GM23248 (cell line): ENCODE results near the gene ARHGEF38. TPM values are rescaled to one million over a fixed set of nuclear protein-coding genes. Genes with fewer than 3 reads are reported as not detected.

Experiments used
- DNase-seq: peaks from one replicate; pipeline ENCODE4 v3.0.0-alpha.2; 2015
- H2AFZ ChIP-seq: fragments of 200-600 bp; sonication (generic); 2 replicates; pipeline ENCODE4 v1.6.1; 2016; ENCODE audit warnings: antibody characterized with exemption
- H3F3A ChIP-seq: fragments of 200-600 bp; sonication (generic); 2 replicates; pipeline ENCODE4 v1.6.1; 2016; ENCODE audit warnings: mild to moderate bottlenecking, antibody characterized with exemption, mixed run types; ENCODE audit not compliant: insufficient read depth
- H3K27ac ChIP-seq: fragments of 200-600 bp; sonication (generic); 2 replicates; pipeline ENCODE4 v1.5.1; 2016; ENCODE audit warnings: mild to moderate bottlenecking
- H3K27me3 ChIP-seq: fragments of 200-600 bp; sonication (generic); replicated peaks from 2 replicates; pipeline ENCODE4 v1.6.1; 2016; ENCODE audit warnings: mild to moderate bottlenecking; ENCODE audit not compliant: insufficient read depth
- H3K36me3 ChIP-seq: fragments of 200-600 bp; sonication (generic); 2 replicates; pipeline ENCODE4 v1.6.1; 2016; ENCODE audit warnings: low read depth, mild to moderate bottlenecking
- H3K4me1 ChIP-seq: fragments of 200-600 bp; sonication (generic); 2 replicates; pipeline ENCODE4 v1.6.1; 2016; ENCODE audit warnings: mild to moderate bottlenecking; ENCODE audit not compliant: insufficient read depth
- H3K4me2 ChIP-seq: fragments of 200-600 bp; sonication (generic); one replicate; pipeline ENCODE4 v1.6.1; 2016; ENCODE audit warnings: mild to moderate bottlenecking; ENCODE audit not compliant: unreplicated experiment
- H3K4me3 ChIP-seq: fragments of 200-600 bp; sonication (generic); 2 replicates; pipeline ENCODE4 v1.5.1; 2016; ENCODE audit warnings: mild to moderate bottlenecking
- H3K79me2 ChIP-seq: fragments of 200-600 bp; sonication (generic); 2 replicates; pipeline ENCODE4 v1.6.1; 2016; ENCODE audit warnings: mild to moderate bottlenecking; ENCODE audit not compliant: insufficient read depth
- H3K9ac ChIP-seq: fragments of 200-600 bp; sonication (generic); 2 replicates; pipeline ENCODE4 v1.6.1; 2016; ENCODE audit warnings: mild to moderate bottlenecking
- H3K9me2 ChIP-seq: fragments of 200-600 bp; sonication (generic); 2 replicates; pipeline ENCODE4 v1.6.1; 2016; ENCODE audit warnings: mixed run types, mild to moderate bottlenecking, moderate library complexity; ENCODE audit not compliant: insufficient read depth
- H3K9me3 ChIP-seq: fragments of 200-600 bp; sonication (generic); one replicate; pipeline ENCODE4 v1.6.1; 2017; ENCODE audit warnings: low read depth
- H4K20me1 ChIP-seq: fragments of 200-600 bp; sonication (generic); 2 replicates; pipeline ENCODE4 v1.6.0; 2016; ENCODE audit not compliant: insufficient read depth
- EZH2 ChIP-seq: fragments of 200-600 bp; sonication (generic); IDR thresholded peaks from 2 replicates; pipeline ENCODE4 v1.6.1; 2018; ENCODE audit warnings: antibody characterized with exemption, mild to moderate bottlenecking; ENCODE audit not compliant: insufficient read depth, poor library complexity, severe bottlenecking
- EZH2phosphoT487 ChIP-seq: fragments of 200-600 bp; sonication (generic); IDR thresholded peaks from 2 replicates; pipeline ENCODE4 v1.6.1; 2018; ENCODE audit warnings: antibody characterized with exemption, moderate library complexity, mild to moderate bottlenecking, low read depth; ENCODE audit not compliant: insufficient read depth
- WGBS, 2 experiments: methylation state at CpG; one replicate each; pipeline ENCODE4 v1.1.6; 2015 to 2017; ENCODE audit warnings: low lambda C conversion rate in 2 of 2, low coverage in 1 of 2; ENCODE audit errors: missing lambda C conversion rate in 2 of 2; 5-methylcytosine and 5-hydroxymethylcytosine counted together
- in situ Hi-C: fragments of 300-500 bp; cut with MboI; formaldehyde crosslinking; loops from 2 replicates; pipeline ENCODE4 v1.15.0; 2020
- polyA plus RNA-seq: library from polyadenylated mRNA; unstranded; fragments of >200 nt; fragmentation: Nextera tagmentation; extraction: Ambion mirVana; gene quantifications from 2 replicates; pipeline ENCODE4 v1.2.1, GENCODE V29; 2016
- total RNA-seq: library from RNA; depleted of rRNA; stranded (reverse); fragments of >200 nt; shearing (Covaris generic); gene quantifications from 2 replicates; pipeline ENCODE4 v1.2.3, GENCODE V29; 2014

The ARHGEF38 gene
- total and polyA plus RNA-seq, 2 experiments from 2014 or later: not detected

GRCh38 chr4:105650190-105650589, 97.8 kb downstream of the ARHGEF38 start:
- Histone ChIP-seq H2AFZ (no peak overlapping the region), H3K79me2 (no peaks in the 10 kb centered on the region), H3F3A (no peaks in the 10 kb centered on the region), H3K9ac (no peak overlapping the region), H3K27ac (no peak overlapping the region), H3K4me1 (no peaks in the 10 kb centered on the region), H3K9me2 (no peaks in the 10 kb centered on the region), H3K9me3 (no peaks in the 10 kb centered on the region), H3K36me3 (no peaks in the 10 kb centered on the region), H4K20me1 (no peaks in the 10 kb centered on the region), H3K4me2 (no peak overlapping the region), H3K4me3 (no peak overlapping the region), H3K27me3 (no peaks in the 10 kb centered on the region)
- in situ Hi-C loops: no loop called here
- TF ChIP-seq EZH2 (no peak), EZH2phosphoT487 (no peak)
- WGBS, 2 experiments: 3 to 21% methylated on average over 1 of the region's 1 CpG
- no peak for DNase-seq

DNA sequence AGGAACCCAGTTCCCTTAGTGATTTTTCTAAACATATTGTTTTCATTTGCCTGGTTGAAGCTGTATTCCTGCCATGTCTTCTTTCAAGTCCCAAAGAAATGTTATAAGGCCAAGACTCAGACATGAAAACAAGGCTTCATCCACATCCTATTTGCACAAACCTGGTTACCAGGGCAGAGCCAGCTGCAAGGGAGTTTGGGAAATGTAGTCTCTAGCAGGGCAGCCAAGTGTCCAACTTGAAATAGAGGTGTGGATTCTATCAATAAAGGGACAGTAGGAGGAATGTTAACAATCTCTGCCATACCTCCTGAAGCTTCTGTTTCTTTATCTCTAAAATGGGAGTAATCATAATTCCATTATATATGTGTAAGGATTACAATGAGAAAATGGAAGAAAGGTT, 99.5 kb downstream of the ARHGEF38 start:
- no peak overlapping the region for H3K4me3 ChIP-seq
- no peak overlapping the region for H3K4me2 ChIP-seq
- no peaks in the 10 kb centered on the region for H3F3A ChIP-seq
- H3K9ac ChIP-seq: no peak overlapping the region
- H3K9me2 ChIP-seq: no peaks in the 10 kb centered on the region
- no peaks in the 10 kb centered on the region for H3K79me2 ChIP-seq
- TF ChIP-seq EZH2phosphoT487 (no peak), EZH2 (no peak)
- H3K36me3 ChIP-seq: no peaks in the 10 kb centered on the region
- H2AFZ ChIP-seq: no peak overlapping the region
- H3K4me1 ChIP-seq: no peaks in the 10 kb centered on the region
- H3K27me3 ChIP-seq: no peaks in the 10 kb centered on the region
- DNase-seq: no peak
- H3K9me3 ChIP-seq: no peaks in the 10 kb centered on the region
- no peak overlapping the region for H3K27ac ChIP-seq
- H4K20me1 ChIP-seq: no peaks in the 10 kb centered on the region
- in situ Hi-C loops: no loop called here

DNA sequence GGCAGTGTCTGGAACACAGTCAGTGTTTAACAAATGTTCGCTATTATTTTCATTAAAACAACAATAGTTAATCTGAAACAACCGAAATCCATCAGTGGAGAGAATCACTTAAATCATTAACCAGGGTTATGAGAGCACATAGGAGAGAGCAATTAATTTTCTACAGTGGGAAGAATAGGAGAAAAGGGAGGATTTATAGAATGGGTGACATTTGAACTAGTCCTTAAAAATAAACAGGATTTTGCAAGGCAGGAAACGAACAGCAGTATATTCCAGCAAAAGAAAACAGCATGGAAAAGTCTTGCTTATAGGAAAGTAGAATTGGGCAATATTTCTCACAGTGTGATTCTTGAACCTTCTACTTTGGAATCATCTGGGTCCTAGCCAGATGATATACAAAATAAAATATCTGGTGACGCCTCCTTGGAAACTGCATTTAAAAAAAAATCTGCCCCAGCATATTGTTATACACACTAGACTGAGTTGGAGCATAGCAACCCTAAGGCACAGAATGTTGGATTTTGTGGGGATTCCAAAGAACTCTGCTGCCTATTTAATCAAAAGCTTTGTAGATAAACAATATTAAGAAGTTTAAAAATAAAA, 100.0 kb downstream of the ARHGEF38 start:
- Histone ChIP-seq H3K27me3 (no peaks in the 10 kb centered on the region), H3K4me2 (no peak overlapping the region), H3K9me3 (no peaks in the 10 kb centered on the region), H3K79me2 (no peaks in the 10 kb centered on the region), H3F3A (no peaks in the 10 kb centered on the region), H3K27ac (no peak overlapping the region), H3K9me2 (no peaks in the 10 kb centered on the region), H3K36me3 (no peaks in the 10 kb centered on the region), H2AFZ (no peak overlapping the region), H3K4me3 (no peak overlapping the region), H4K20me1 (no peaks in the 10 kb centered on the region), H3K9ac (no peak overlapping the region), H3K4me1 (no peaks in the 10 kb centered on the region)
- TF ChIP-seq EZH2phosphoT487: no peak
- TF ChIP-seq EZH2: no peak
- DNase-seq: no peak
- in situ Hi-C loops: no loop called here
- 32 to 33% methylated on average over 4 of the region's 4 CpGs for WGBS, 2 experiments

- Histone ChIP-seq H3K9me2 (no peaks in the 10 kb centered on the region), H2AFZ (no peak overlapping the region), H3K4me2 (no peak overlapping the region), H3K4me1 (no peaks in the 10 kb centered on the region), H3F3A (no peaks in the 10 kb centered on the region), H3K36me3 (no peaks in the 10 kb centered on the region), H3K9ac (no peak overlapping the region), H3K4me3 (no peak overlapping the region), H3K27me3 (no peaks in the 10 kb centered on the region), H3K9me3 (no peaks in the 10 kb centered on the region), H3K27ac (no peak overlapping the region), H4K20me1 (no peaks in the 10 kb centered on the region), H3K79me2 (no peaks in the 10 kb centered on the region)
- DNase-seq: no peak
- TF ChIP-seq EZH2: no peak
- TF ChIP-seq EZH2phosphoT487: no peak
- in situ Hi-C loops: no loop called here
Measured at GRCh38 chr4:105657117-105657765, 104.8 kb downstream of the ARHGEF38 start.

DNA sequence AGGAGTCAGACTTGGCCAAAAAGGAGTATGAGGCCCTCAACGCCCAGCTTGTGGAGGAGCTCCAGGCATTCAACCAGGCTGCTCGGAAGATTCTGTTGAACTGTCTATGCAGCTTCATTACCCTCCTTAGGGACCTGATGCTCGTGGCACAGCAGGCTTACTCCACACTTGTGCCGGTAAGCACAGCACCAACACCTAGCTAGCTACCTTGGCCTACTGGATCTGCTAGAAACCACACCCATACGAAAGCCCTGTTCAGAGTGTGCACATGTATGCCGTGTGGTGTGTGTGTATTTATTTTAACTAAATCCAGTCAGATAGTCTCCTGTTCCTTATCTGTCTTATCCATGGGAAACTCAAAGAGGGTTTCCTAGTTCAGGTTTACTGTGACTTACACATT, 106.8 kb downstream of the ARHGEF38 start:
- Histone ChIP-seq H3K27ac (no peak overlapping the region), H3K79me2 (no peaks in the 10 kb centered on the region), H3F3A (no peaks in the 10 kb centered on the region), H3K27me3 (no peaks in the 10 kb centered on the region), H3K36me3 (no peaks in the 10 kb centered on the region), H3K4me2 (no peak overlapping the region), H4K20me1 (no peaks in the 10 kb centered on the region), H2AFZ (no peak overlapping the region), H3K9ac (no peak overlapping the region), H3K9me3 (no peaks in the 10 kb centered on the region), H3K9me2 (no peaks in the 10 kb centered on the region), H3K4me1 (no peaks in the 10 kb centered on the region), H3K4me3 (no peak overlapping the region)
- in situ Hi-C loops: no loop called here
- TF ChIP-seq EZH2phosphoT487 (no peak), EZH2 (no peak)
- DNase-seq: no peak
- WGBS, 2 experiments: 46% methylated on average over 6 of the region's 6 CpGs
